GM12873 (cell line): ENCODE data around the gene IL36B.

ENCODE experiments used
- TF ChIP-seq, protein P1 (sequence below): IDR thresholded peaks from 2 replicates; pipeline ENCODE4 v1.5.1; 2012; ENCODE audit warnings: low read depth, mild to moderate bottlenecking, moderate library complexity, low read length, control low read depth; ENCODE audit not compliant: insufficient read depth; ENCODE audit errors: missing control alignments

The IL36B gene

DNA sequence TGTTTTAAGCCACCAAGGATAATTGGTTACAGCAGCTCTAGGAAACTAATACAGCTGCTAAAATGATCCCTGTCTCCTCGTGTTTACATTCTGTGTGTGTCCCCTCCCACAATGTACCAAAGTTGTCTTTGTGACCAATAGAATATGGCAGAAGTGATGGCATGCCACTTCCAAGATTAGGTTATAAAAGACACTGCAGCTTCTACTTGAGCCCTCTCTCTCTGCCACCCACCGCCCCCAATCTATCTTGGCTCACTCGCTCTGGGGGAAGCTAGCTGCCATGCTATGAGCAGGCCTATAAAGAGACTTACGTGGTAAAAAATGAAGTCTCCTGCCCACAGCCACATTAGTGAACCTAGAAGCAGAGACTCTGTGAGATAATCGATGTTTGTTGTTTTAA is 11.6 kb upstream of the IL36B start:
- TF ChIP-seq, protein P1, sequence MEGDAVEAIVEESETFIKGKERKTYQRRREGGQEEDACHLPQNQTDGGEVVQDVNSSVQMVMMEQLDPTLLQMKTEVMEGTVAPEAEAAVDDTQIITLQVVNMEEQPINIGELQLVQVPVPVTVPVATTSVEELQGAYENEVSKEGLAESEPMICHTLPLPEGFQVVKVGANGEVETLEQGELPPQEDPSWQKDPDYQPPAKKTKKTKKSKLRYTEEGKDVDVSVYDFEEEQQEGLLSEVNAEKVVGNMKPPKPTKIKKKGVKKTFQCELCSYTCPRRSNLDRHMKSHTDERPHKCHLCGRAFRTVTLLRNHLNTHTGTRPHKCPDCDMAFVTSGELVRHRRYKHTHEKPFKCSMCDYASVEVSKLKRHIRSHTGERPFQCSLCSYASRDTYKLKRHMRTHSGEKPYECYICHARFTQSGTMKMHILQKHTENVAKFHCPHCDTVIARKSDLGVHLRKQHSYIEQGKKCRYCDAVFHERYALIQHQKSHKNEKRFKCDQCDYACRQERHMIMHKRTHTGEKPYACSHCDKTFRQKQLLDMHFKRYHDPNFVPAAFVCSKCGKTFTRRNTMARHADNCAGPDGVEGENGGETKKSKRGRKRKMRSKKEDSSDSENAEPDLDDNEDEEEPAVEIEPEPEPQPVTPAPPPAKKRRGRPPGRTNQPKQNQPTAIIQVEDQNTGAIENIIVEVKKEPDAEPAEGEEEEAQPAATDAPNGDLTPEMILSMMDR = no peak

DNA sequence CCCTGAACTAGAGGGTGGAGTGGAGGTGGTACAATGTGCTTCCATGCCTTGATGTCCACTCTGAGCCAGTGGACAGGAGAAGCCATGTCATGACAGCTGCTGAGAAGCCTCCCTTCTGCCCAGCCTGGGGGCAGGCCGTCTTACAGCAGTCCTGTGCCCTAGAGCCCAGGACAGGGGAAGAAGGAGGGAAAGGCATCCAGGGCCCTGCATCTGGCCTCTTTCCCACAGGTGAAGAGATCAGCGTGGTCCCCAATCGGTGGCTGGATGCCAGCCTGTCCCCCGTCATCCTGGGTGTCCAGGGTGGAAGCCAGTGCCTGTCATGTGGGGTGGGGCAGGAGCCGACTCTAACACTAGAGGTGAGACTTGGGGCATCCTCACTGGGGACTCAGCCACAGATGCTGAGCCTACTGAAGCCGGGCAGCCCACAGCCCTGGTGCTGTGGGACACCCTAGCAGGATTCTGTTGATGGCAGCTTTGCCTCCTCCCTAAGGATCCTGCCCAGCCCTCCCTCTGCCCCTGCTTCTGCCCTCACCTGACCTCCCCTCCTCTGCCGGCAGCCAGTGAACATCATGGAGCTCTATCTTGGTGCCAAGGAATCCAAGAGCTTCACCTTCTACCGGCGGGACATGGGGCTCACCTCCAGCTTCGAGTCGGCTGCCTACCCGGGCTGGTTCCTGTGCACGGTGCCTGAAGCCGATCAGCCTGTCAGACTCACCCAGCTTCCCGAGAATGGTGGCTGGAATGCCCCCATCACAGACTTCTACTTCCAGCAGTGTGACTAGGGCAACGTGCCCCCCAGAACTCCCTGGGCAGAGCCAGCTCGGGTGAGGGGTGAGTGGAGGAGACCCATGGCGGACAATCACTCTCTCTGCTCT is 9.5 kb upstream of the IL36B start:
- TF ChIP-seq, protein P1 = no peak

DNA sequence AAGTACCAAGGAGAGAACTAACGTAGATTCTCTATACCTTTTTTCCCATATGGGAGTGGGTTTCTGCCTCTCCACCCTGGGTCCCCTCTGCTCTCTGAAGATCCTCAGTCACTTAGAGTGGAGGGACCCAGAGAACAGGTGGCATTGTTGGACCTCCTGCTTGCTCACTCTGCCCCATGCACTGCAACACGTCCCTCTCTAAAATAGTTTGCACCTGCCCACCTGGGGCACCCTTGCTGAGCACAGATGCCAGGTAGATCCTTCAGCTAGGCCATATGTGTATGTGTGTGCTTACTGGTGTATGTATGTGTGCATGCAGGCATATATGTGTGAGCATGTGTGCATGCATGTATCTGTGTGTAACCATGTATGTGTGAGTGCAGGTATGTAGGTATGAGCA is 8.6 kb upstream of the IL36B start:
- TF ChIP-seq, protein P1 = no peak

DNA sequence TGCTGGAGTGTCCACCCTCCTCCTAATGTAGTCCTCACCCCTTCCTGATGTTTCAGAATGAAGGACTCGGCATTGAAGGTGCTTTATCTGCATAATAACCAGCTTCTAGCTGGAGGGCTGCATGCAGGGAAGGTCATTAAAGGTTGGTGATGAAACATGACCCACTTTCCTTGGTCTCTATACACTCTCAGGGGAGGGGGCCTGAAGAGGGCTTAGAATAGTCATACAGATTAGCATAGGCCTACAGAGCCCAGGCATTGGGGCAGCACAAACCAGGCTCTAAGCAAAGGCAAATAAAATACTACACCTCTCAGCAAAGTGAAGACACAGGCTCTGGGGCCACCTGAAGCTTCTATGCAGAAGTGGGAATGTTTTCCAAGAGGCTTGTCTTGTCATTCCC is 8.1 kb upstream of the IL36B start:
- TF ChIP-seq, protein P1 = no peak

DNA sequence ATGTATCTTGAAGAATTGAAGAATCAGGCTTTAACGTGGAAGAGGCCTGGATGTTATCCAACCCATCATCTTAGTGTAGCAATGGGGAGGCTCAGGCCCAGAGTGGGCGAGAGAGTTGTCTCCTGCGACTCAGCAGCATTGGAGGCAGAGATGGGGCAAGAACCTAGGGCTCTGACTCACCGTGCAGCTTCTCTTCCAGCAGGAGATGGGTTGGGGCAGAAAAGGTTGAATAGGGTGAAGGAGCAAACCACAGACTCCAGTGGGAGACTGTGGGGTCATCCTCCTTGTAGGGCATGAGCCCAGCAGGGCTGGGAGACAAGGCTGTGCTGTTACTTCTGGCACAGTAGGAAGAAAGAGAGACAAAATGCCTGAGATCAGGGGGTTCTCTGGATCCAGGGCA is 7.7 kb upstream of the IL36B start:
- TF ChIP-seq, protein P1 = no peak

DNA sequence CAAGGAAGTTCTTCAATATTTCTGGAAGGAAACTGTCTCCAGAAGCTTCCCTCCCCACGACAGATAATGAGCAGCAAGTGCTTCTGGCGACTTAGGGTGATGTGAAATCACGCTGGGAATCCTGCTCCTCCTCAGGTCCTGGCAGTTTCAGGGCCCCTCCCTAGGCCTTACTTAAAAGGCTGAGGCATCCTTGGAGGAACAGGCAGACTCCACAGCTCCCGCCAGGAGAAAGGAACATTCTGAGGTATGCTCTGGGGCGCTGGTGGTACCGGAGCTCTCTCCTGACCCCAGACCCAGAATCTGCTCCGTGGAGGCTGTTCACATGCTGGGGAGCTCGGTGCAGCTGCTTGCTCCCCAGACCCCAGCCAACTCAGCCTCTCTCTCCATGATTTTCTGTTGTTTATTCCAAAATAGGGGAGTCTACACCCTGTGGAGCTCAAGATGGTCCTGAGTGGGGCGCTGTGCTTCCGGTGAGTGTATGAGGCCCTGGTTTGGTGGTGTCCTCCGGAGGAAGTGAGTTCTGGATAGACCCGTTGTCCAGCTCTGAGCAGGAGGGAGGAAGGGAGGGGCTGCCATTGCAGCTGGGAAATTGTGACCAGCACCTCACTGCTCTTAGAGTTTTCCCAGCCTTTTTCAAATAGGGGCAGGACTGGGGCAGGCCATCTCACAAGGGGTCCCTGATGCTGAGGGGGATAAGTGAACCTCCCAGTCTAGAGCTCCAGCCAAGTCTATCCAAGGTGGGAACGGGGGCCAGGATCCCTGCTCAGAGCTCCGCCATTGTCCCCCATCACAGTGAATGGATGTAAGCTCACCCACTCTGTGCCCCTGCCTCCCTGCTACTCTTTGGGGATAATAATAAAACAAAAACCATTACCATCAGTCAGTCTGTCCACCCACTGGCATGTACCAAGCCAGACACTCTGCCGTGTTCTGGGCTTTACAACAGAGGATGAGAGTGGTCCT is 6.6 kb upstream of the IL36B start, which contains the start of gene IL36RN:
Gene IL36RN (plus strand): TSS at position 201 of the 963 bp plus-strand sequence. CDS start 241 bp downstream, at position 442.
- TF ChIP-seq, protein P1 = no peak
